PC-3 (cell line): Measurements from ENCODE around the gene SSTR3.

Experiments used
- CTCF ChIP-seq: fragments of 300-600 bp; sonication (generic); conservative IDR thresholded peaks from 2 replicates; pipeline ENCODE4 v1.5.1; 2017; ENCODE audit warnings: antibody characterized with exemption, low read depth, mild to moderate bottlenecking, low read length
- EZH2 ChIP-seq: fragments of 300-600 bp; sonication (generic); IDR thresholded peaks from one replicate; pipeline ENCODE4 v1.6.1; 2017; ENCODE audit warnings: antibody characterized with exemption, mild to moderate bottlenecking, low read length; ENCODE audit not compliant: unreplicated experiment

GRCh38 chr22:37165940-37166674, 46.2 kb downstream of the SSTR3 start:
- TF ChIP-seq CTCF: no peak
- TF ChIP-seq EZH2: no peak
